Measurements from ENCODE around the gene FBXO9.
A peak's percentile ranks its signal among the peaks of the same experiment; 100 is the strongest.

Gene FBXO9

DNA sequence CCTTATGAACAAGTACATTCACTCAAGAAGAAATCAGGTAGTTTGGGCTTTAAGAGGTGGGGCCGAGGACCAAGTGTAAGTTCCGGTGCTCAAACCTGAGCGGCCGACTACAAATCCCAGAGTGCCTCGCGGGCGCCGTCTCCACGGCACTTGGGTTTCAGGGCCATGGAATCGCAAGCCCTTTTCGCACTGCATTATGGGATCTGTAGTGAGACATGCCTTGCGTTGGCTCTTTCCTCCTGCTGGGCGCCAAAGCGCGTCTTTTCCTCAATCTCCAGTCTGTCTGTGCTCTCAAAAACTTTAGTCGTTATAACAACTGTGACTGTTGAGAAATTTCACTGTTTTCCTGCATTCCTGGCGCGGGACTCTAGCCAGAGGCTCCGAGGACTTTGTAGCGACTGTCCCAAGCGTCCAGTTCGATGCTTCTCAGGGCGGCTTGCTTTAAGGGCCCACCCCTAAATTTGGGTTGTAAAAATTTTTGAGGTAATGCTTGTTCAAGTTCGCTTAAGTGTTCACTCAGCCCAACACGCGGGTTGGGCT is 408 bp upstream of the FBXO9 start:
- in situ Hi-C loops (cut with HindIII; ENCODE audit: low sequenced_read_pairs) = no loop called here
- TF ChIP-seq CTCF (IDR thresholded peaks at IDR 0.05; ENCODE audit: low read depth, low read length) = peak; percentile 0
- H3K4me3 ChIP-seq (ENCODE audit: low read depth, low read length) = peak overlapping the region; percentile 79
- peak; percentile 99 for DNase-seq (ENCODE audit: low read depth, low spot score)

- peak; percentile 26 for DNase-seq (ENCODE audit: low read depth, low spot score)
- in situ Hi-C loops (cut with HindIII; ENCODE audit: low sequenced_read_pairs) = no loop called here
Observed at GRCh38 chr6:53066077-53066417, 843 bp downstream of the FBXO9 start.

DNA sequence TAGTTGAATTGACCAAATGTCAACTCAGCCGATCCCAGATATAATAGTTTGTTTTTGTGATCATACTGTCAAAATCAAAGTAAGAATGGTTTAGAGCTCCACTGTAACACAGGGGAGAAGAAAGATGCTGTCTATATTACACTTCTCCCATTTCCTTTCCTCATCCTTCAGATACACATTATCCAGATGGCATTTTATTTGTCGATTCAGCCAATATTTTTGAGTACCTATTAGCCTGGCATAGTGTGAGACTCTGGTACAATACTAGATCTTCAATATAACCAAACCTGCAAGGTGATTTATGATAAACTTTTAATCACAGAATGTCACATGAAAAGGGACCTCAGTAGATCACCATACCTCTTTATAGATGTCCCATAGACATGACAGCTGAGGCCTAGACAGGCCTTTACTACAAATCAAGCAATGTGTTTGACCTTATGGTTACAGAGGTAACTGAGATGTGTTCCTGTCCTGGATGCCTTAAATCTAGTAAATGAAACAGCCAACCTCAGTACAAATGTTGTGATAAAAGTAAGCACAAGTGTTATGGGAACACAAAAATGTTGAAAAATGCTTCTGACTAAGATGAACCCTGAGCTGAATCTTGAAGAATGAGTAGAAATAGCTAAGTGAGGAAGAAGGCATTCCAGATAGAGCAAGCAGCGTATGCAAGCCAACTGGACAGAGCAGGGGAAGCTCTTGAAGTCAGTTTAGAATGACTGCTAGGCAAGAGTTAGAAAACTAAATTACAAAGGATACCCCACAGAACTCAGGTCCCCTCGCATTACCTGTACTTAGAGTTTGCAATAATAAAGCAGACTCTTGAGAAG is 1.9 kb downstream of the FBXO9 start:
- H3K4me3 ChIP-seq (ENCODE audit: low read depth, low read length) = no peak overlapping the region
- no peak for DNase-seq (ENCODE audit: low read depth, low spot score)
- no peak for TF ChIP-seq CTCF (IDR thresholded peaks at IDR 0.05; ENCODE audit: low read depth, low read length)
- in situ Hi-C loops (cut with HindIII; ENCODE audit: low sequenced_read_pairs) = no loop called here

More at GRCh38 chr6:53066077-53066417, 843 bp downstream of the FBXO9 start:
- H3K4me3 ChIP-seq (ENCODE audit: low read depth, low read length) = peak overlapping the region; percentile 79
- no peak for TF ChIP-seq CTCF (IDR thresholded peaks at IDR 0.05; ENCODE audit: low read depth, low read length)

- TF ChIP-seq CTCF (IDR thresholded peaks at IDR 0.05; ENCODE audit: low read depth, low read length) = no peak
- in situ Hi-C loops (cut with HindIII; ENCODE audit: low sequenced_read_pairs) = no loop called here
- DNase-seq (ENCODE audit: low read depth, low spot score) = no peak
- no peak overlapping the region for H3K4me3 ChIP-seq (ENCODE audit: low read depth, low read length)
Observed at GRCh38 chr6:53067849-53068361, 2.7 kb downstream of the FBXO9 start.

- H3K4me3 ChIP-seq (ENCODE audit: low read depth, low read length) = no peak overlapping the region
- DNase-seq (ENCODE audit: low read depth, low spot score) = no peak
- TF ChIP-seq CTCF (IDR thresholded peaks at IDR 0.05; ENCODE audit: low read depth, low read length) = no peak
- in situ Hi-C loops (cut with HindIII; ENCODE audit: low sequenced_read_pairs) = no loop called here
Observed at GRCh38 chr6:53069427-53069826, 4.2 kb downstream of the FBXO9 start.

- TF ChIP-seq CTCF (IDR thresholded peaks at IDR 0.05; ENCODE audit: low read depth, low read length) = no peak
- in situ Hi-C loops (cut with HindIII; ENCODE audit: low sequenced_read_pairs) = no loop called here
- H3K4me3 ChIP-seq (ENCODE audit: low read depth, low read length) = no peak overlapping the region
- no peak for DNase-seq (ENCODE audit: low read depth, low spot score)
Observed at GRCh38 chr6:53070806-53071205, 5.6 kb downstream of the FBXO9 start.

Measured in astrocyte of the spinal cord (primary cell).